HepG2 (cell line): ENCODE data around the gene BBS9. TPM values are rescaled to one million over a fixed set of nuclear protein-coding genes. Genes with fewer than 3 reads are reported as not detected.

ENCODE experiments used
- ATAC-seq: fragments of 200-7000 bp; cut with Tn5 transposase; 3 replicates; pipeline ENCODE4 v1.9.1; 2020; ENCODE audit warnings: mild to moderate bottlenecking, moderate library complexity
- BruUV-seq: library from RNA; stranded (reverse); fragments of 400-500 nt; replicated peaks from 2 replicates; lab custom pipeline; 2021; lab: Mats Ljungman, UMichigan
- CTCF ChIA-PET: fragments of 300-600 bp; formaldehyde crosslinking; extraction: SDS; loops from one replicate; lab custom pipeline; 2021; ENCODE audit warnings: low total read pairs, inconsistent platforms, low intra/inter-chr PET ratio; lab: Yijun Ruan, JAX
- POLR2A ChIA-PET: fragments of 350-600 bp; sonication (Branson Sonifier 250); formaldehyde crosslinking; loops from one replicate; lab custom pipeline; 2020; ENCODE audit warnings: antibody characterized with exemption, inconsistent platforms; lab: Yijun Ruan, JAX
- DNase-seq: peaks from one replicate; pipeline ENCODE4 v3.0.0-alpha.2; 2015; ENCODE audit warnings: low spot score
- FAIRE-seq: peaks from 3 replicates; lab custom pipeline; 2011; peaks lifted over from hg19 to GRCh38; lab: Jason Lieb, UNC
- H2AFZ ChIP-seq: one replicate; pipeline ENCODE4 v1.6.1; 2011; ENCODE audit warnings: low read length, inconsistent platforms
- H3K27ac ChIP-seq: fragments of 300-600 bp; 3 replicates; pipeline ENCODE4 v1.8.0; 2011; ENCODE audit warnings: mixed run types, mild to moderate bottlenecking, mixed read lengths, low read length, inconsistent platforms; ENCODE audit not compliant: insufficient read depth; ENCODE audit errors: extremely low read length
- H3K27me3 ChIP-seq, 2 experiments: fragments of 200-600 bp in 1 of 2; 2 replicates in 1 of 2; 3 replicates in 1 of 2; pipeline versions ENCODE4 v1.6.0 to v1.8.0; 2011; ENCODE audit warnings: low read length in 2 of 2, mild to moderate bottlenecking in 2 of 2, moderate library complexity in 2 of 2, inconsistent platforms in 1 of 2; ENCODE audit not compliant: insufficient read depth in 2 of 2, control insufficient read depth in 1 of 2
- H3K36me3 ChIP-seq, 2 experiments: fragments of 200-600 bp in 1 of 2; replicated peaks in 1 of 2; 2 replicates in 1 of 2; 3 replicates in 1 of 2; pipeline versions ENCODE4 v1.5.1 to v1.8.0; 2011; ENCODE audit warnings: low read length in 2 of 2, inconsistent platforms in 1 of 2; ENCODE audit not compliant: insufficient read depth in 2 of 2, control insufficient read depth in 1 of 2
- H3K4me1 ChIP-seq: 2 replicates; pipeline ENCODE4 v1.5.1; 2012; ENCODE audit warnings: low read length, inconsistent platforms; ENCODE audit not compliant: insufficient read depth
- H3K4me2 ChIP-seq: 2 replicates; pipeline ENCODE4 v1.6.0; 2011; ENCODE audit warnings: low read depth, low read length, inconsistent platforms
- H3K4me3 ChIP-seq, 3 experiments: fragments of 200-600 bp in 1 of 3; sonication (generic), shearing (Covaris generic) in 1 of 3; replicated peaks in 1 of 3; 2 replicates each; pipeline ENCODE4 v1.5.1; 2011 to 2016; ENCODE audit warnings: low read length in 3 of 3, inconsistent platforms in 2 of 3, low read depth in 2 of 3, mild to moderate bottlenecking in 2 of 3, control low read depth in 1 of 3, mixed read lengths in 1 of 3; ENCODE audit not compliant: insufficient read depth in 1 of 3
- H3K79me2 ChIP-seq: one replicate; pipeline ENCODE4 v1.6.1; 2011; ENCODE audit warnings: low read length, inconsistent platforms; ENCODE audit not compliant: insufficient read depth
- H3K9ac ChIP-seq: 2 replicates; pipeline ENCODE4 v1.6.0; 2011; ENCODE audit warnings: mild to moderate bottlenecking, low read depth, low read length, inconsistent platforms; ENCODE audit not compliant: insufficient read depth
- H3K9me3 ChIP-seq: 2 replicates; pipeline ENCODE4 v1.5.1; 2012; ENCODE audit warnings: mild to moderate bottlenecking, low read length
- H4K20me1 ChIP-seq: 2 replicates; pipeline ENCODE4 v1.6.0; 2011; ENCODE audit warnings: inconsistent platforms, mild to moderate bottlenecking, low read length, moderate library complexity; ENCODE audit not compliant: insufficient read depth
- CREM ChIP-seq, 2 experiments: sonication (generic) in 1 of 2; formaldehyde crosslinking in 1 of 2; IDR thresholded peaks; 2 replicates each; pipeline versions ENCODE4 v1.4.0 to v1.6.1; 2016 to 2020; ENCODE audit warnings: antibody characterized with exemption in 1 of 2, mild to moderate bottlenecking in 1 of 2, missing genetic modification reagents in 1 of 2
- NFIB ChIP-seq: sonication (generic); formaldehyde crosslinking; IDR thresholded peaks from 2 replicates; pipeline ENCODE4 v1.9.0; 2021; ENCODE audit warnings: missing genetic modification reagents, mild to moderate bottlenecking, borderline replicate concordance
- SRSF9 ChIP-seq: fragments of 200-400 bp; formaldehyde crosslinking; IDR thresholded peaks from 2 replicates; pipeline ENCODE4 v1.6.1; 2018; ENCODE audit warnings: borderline replicate concordance, mild to moderate bottlenecking, low read depth, low read length; ENCODE audit not compliant: insufficient read depth, poor library complexity, severe bottlenecking
- STAG1 ChIP-seq: sonication (generic); formaldehyde crosslinking; IDR thresholded peaks from 2 replicates; pipeline ENCODE4 v1.4.0; 2020; ENCODE audit warnings: missing genetic modification reagents
- WGBS: methylation state at CpG from one replicate; pipeline ENCODE4 v1.1.6; 2017; ENCODE audit warnings: low lambda C conversion rate; 5-methylcytosine and 5-hydroxymethylcytosine counted together
- in situ Hi-C: cut with HindIII; loops from 2 replicates; pipeline ENCODE4 v1.10.0; 2017; ENCODE audit warnings: low pct_unique_long_range_greater_than_20kb; ENCODE audit not compliant: extremely low pct_ligation_motif_present
- intact Hi-C: fragments of 100-400 bp; cut with micrococcal nuclease; formaldehyde crosslinking; loops from one replicate; pipeline ENCODE4 v1.10.0; 2022; ENCODE audit not compliant: unreplicated experiment
- polyA plus RNA-seq, 8 experiments: library from polyadenylated mRNA; depleted of rRNA in 3 of 8; stranded (reverse) in 7 of 8; unstranded in 1 of 8; fragments of >200 nt; fragmentation: Illumina TruSeq in 4 of 8; extraction: Trizol in 4 of 8; gene quantifications; 2 replicates each; pipeline versions ENCODE4 v1.2.1 to v1.2.3, GENCODE V29; 2011 to 2016; ENCODE audit warnings: low read depth in 4 of 8, missing spikeins in 1 of 8, mixed read lengths in 1 of 8; ENCODE audit not compliant: insufficient read depth in 1 of 8
- total RNA-seq, 5 experiments: library from RNA; depleted of rRNA; stranded (reverse); fragments of >200 nt; fragmentation: Illumina TruSeq; extraction: Trizol; gene quantifications; 2 replicates each; pipeline ENCODE4 v1.2.3, GENCODE V29; 2016; ENCODE audit warnings: low read depth in 1 of 5
- TF ChIP-seq, protein P1 (sequence below): sonication (generic); formaldehyde crosslinking; conservative IDR thresholded peaks from 2 replicates; pipeline ENCODE4 v1.8.0; 2022; ENCODE audit warnings: mild to moderate bottlenecking, moderate library complexity, missing genetic modification reagents

The BBS9 gene
- total and polyA plus RNA-seq, 2 of the 13 experiments (the other 11 are each of a cell fraction or from before 2014, with no cell fraction given): 5.1 to 7.8 TPM

DNA sequence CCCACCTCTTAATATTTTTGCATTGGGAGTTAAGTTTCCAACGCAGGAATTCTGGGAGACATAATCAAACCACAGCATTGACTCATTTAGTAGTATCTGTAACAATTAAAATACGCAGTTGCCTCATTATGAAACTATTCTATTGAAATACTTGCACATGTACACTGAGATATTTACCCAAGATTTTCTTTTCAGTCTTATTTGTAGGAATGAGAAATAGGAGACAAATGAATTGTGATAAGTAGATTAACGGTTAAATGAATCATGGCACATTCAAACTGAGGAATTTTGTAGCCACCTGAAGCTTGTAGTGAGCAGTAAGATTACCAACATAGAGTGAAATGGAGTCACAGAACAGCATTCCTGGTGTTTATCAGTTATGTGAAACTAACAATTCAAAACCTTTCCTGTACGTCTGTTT, 38.2 kb upstream of the BBS9 start:
- H3K27ac ChIP-seq: no peak overlapping the region
- POLR2A ChIA-PET: no interaction called here
- no peaks in the 10 kb centered on the region for H4K20me1 ChIP-seq
- H3K4me2 ChIP-seq: no peak overlapping the region
- no peaks in the 10 kb centered on the region; the same call in 1 of the 2 replicates for H3K9me3 ChIP-seq
- TF ChIP-seq, protein P1, sequence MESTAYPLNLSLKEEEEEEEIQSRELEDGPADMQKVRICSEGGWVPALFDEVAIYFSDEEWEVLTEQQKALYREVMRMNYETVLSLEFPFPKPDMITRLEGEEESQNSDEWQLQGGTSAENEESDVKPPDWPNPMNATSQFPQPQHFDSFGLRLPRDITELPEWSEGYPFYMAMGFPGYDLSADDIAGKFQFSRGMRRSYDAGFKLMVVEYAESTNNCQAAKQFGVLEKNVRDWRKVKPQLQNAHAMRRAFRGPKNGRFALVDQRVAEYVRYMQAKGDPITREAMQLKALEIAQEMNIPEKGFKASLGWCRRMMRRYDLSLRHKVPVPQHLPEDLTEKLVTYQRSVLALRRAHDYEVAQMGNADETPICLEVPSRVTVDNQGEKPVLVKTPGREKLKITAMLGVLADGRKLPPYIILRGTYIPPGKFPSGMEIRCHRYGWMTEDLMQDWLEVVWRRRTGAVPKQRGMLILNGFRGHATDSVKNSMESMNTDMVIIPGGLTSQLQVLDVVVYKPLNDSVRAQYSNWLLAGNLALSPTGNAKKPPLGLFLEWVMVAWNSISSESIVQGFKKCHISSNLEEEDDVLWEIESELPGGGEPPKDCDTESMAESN (CRISPR knock-in tag): no peak
- no peak for TF ChIP-seq CREM (IDR thresholded peaks at IDR 0.05)
- no peak for TF ChIP-seq CREM (CRISPR knock-in tag; IDR thresholded peaks at IDR 0.05)
- no peak for TF ChIP-seq SRSF9
- TF ChIP-seq, all 625 proteins: peak for 0
- no peak overlapping the region for H3K9ac ChIP-seq
- ATAC-seq: no peak
- no TSS peak for BruUV-seq
- H3K79me2 ChIP-seq: no peaks in the 10 kb centered on the region
- in situ Hi-C loops (no loop called here), intact Hi-C loops (no loop called here)
- no peaks in the 10 kb centered on the region for H3K4me1 ChIP-seq
- CTCF ChIA-PET: no interaction called here
- DNase-seq: no peak
- H2AFZ ChIP-seq: no peak overlapping the region
- WGBS: 72% methylated on average over 4 of the region's 4 CpGs
- H3K4me3 ChIP-seq: no peak overlapping the region
- no peak for FAIRE-seq
- no peaks in the 10 kb centered on the region for H3K27me3 ChIP-seq
- peaks cover 3 to 15% of the 10 kb centered on the region in 2 experiments; a peak in 4 of 5 replicates for H3K36me3 ChIP-seq

DNA sequence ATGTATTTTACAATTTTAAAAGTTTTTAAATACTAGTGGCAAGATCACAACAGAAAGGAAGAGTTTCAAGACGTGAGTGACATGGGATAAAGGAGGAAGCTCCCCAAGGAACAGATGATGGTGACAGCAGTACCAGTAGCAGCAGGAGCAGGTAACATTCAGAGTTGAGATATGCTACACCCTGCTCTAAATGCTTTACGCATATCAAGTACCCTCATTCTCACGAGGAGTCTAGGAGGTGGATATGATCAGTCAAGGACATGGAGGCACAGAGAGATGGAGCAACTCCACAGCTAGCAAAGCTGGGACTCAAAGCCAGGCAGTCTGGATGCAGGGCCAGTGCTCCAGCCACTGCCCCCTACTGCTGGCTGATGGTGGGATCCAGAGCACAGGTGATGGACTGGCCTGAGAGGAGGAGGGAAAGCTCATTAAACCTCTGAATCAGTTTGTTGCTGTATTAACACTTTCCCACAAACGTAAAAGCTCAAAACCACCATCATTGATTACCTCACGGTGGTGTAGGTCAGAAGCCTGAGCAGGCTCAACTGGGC, 37.6 kb upstream of the BBS9 start:
- H3K27ac ChIP-seq: no peak overlapping the region
- ATAC-seq: peak; percentile 78
- H2AFZ ChIP-seq: no peak overlapping the region
- H3K27me3 ChIP-seq: no peaks in the 10 kb centered on the region
- no peak for FAIRE-seq
- CTCF ChIA-PET: no interaction called here
- H3K36me3 ChIP-seq: peaks cover 4 to 21% of the 10 kb centered on the region in 2 experiments; a peak in 4 of 5 replicates
- DNase-seq: no peak
- TF ChIP-seq STAG1: peak; percentile 38; the same call in 1 of the 2 replicates
- TF ChIP-seq NFIB (CRISPR knock-in tag): no peak
- no peaks in the 10 kb centered on the region for H3K79me2 ChIP-seq
- POLR2A ChIA-PET: no interaction called here
- H3K4me3 ChIP-seq: no peak overlapping the region
- no peak overlapping the region for H3K4me2 ChIP-seq
- no TSS peak for BruUV-seq
- in situ Hi-C loops (no loop called here), intact Hi-C loops (no loop called here)
- H3K9me3 ChIP-seq: no peaks in the 10 kb centered on the region
- no peak overlapping the region for H3K9ac ChIP-seq
- H3K4me1 ChIP-seq: no peaks in the 10 kb centered on the region
- no peaks in the 10 kb centered on the region for H4K20me1 ChIP-seq
- 42% methylated on average over 4 of the region's 5 CpGs for WGBS
